ENCODE results near the gene CHRNB2. TPM values are rescaled to one million over a fixed set of nuclear protein-coding genes. Genes with fewer than 3 reads are reported as not detected.

CHRNB2 gene
- total RNA-seq, 2 donors from 2014 or later = 0.24 TPM; not detected in 1

GRCh38 chr1:154594811-154595210 lies 27.2 kb downstream of the CHRNB2 start:
- no peak for DNase-seq (ENCODE audit: low spot score)
- TF ChIP-seq CTCF (IDR thresholded peaks at IDR 0.05) = no peak
- H3K36me3 ChIP-seq = peaks cover 82% of the 10 kb centered on the region
- H3K4me3 ChIP-seq = no peak overlapping the region
- peaks cover 0 to 16% of the 10 kb centered on the region in 2 donors for H3K4me1 ChIP-seq
- no peak overlapping the region for H3K27ac ChIP-seq
- no peaks in the 10 kb centered on the region for H3K27me3 ChIP-seq
- H3K9me3 ChIP-seq = no peaks in the 10 kb centered on the region

GRCh38 chr1:154595621-154596020 lies 28.0 kb downstream of the CHRNB2 start:
- Histone ChIP-seq H3K9me3 (no peaks in the 10 kb centered on the region), H3K27ac (no peak overlapping the region), H3K4me3 (no peak overlapping the region), H3K4me1 (peaks cover 0 to 24% of the 10 kb centered on the region in 2 donors), H3K27me3 (no peaks in the 10 kb centered on the region), H3K36me3 (peaks cover 81% of the 10 kb centered on the region)
- no peak for TF ChIP-seq CTCF (IDR thresholded peaks at IDR 0.05)
- DNase-seq (ENCODE audit: low spot score) = no peak

- Histone ChIP-seq H3K4me1 (peaks cover 0 to 51% of the 10 kb centered on the region in 2 donors), H3K27me3 (no peaks in the 10 kb centered on the region), H3K27ac (peak overlapping the region; percentile 65 to 74), H3K36me3 (peaks cover 65% of the 10 kb centered on the region), H3K9me3 (no peaks in the 10 kb centered on the region), H3K4me3 (no peak overlapping the region)
- no peak for TF ChIP-seq CTCF (IDR thresholded peaks at IDR 0.05)
- no peak for DNase-seq (ENCODE audit: low spot score)
Observed at GRCh38 chr1:154598871-154599635, 31.5 kb downstream of the CHRNB2 start.

- no peak for DNase-seq (ENCODE audit: low spot score)
- H3K9me3 ChIP-seq = no peaks in the 10 kb centered on the region
- no peak for TF ChIP-seq CTCF (IDR thresholded peaks at IDR 0.05)
- H3K27ac ChIP-seq = peak overlapping the region; percentile 65 to 74
- no peak overlapping the region for H3K4me3 ChIP-seq
- peaks cover 0 to 57% of the 10 kb centered on the region in 2 donors for H3K4me1 ChIP-seq
- H3K36me3 ChIP-seq = peaks cover 59% of the 10 kb centered on the region
- no peaks in the 10 kb centered on the region for H3K27me3 ChIP-seq
Observed at GRCh38 chr1:154599658-154600057, 32.1 kb downstream of the CHRNB2 start.

- H3K36me3 ChIP-seq = peaks cover 22% of the 10 kb centered on the region
- TF ChIP-seq CTCF (IDR thresholded peaks at IDR 0.05) = no peak
- no peak overlapping the region for H3K4me3 ChIP-seq
- H3K9me3 ChIP-seq = no peaks in the 10 kb centered on the region
- H3K27me3 ChIP-seq = no peaks in the 10 kb centered on the region
- DNase-seq (ENCODE audit: low spot score) = no peak
- peaks cover 0 to 84% of the 10 kb centered on the region in 2 donors for H3K4me1 ChIP-seq
- no peak overlapping the region for H3K27ac ChIP-seq
Observed at GRCh38 chr1:154603317-154603716, 35.7 kb downstream of the CHRNB2 start.

GRCh38 chr1:154605534-154605933 lies 38.0 kb downstream of the CHRNB2 start:
- no peak for DNase-seq (ENCODE audit: low spot score)
- Histone ChIP-seq H3K4me3 (no peak overlapping the region), H3K36me3 (peaks cover 17% of the 10 kb centered on the region), H3K4me1 (peaks cover 0 to 73% of the 10 kb centered on the region in 2 donors), H3K27me3 (no peaks in the 10 kb centered on the region), H3K9me3 (no peaks in the 10 kb centered on the region), H3K27ac (no peak overlapping the region)
- no peak for TF ChIP-seq CTCF (IDR thresholded peaks at IDR 0.05)

All from right atrium auricular region (tissue), 2 donors.